Calu3 (cell line): ENCODE results near the gene DDX41. TPM values are rescaled to one million over a fixed set of nuclear protein-coding genes. Genes with fewer than 3 reads are reported as not detected.

Experiments
- BruUV-seq: library from RNA; stranded (reverse); fragments of 400-500 nt; replicated peaks from 2 replicates; lab custom pipeline; 2021; lab: Mats Ljungman, UMichigan
- CTCF ChIA-PET: fragments of 300-600 bp; sonication (Branson Sonifier 250); formaldehyde crosslinking; loops from one replicate; lab custom pipeline; 2022; ENCODE audit warnings: antibody characterized with exemption; lab: Charles Lee
- DNase-seq: peaks from one replicate; pipeline ENCODE4 v3.0.0; 2022
- H3K27ac Mint-ChIP-seq: one replicate; pipeline ENCODE4 v1.8.0; 2022; ENCODE audit warnings: mixed read lengths; ENCODE audit not compliant: unreplicated experiment
- H3K27me3 Mint-ChIP-seq: one replicate; pipeline ENCODE4 v1.8.0; 2022; ENCODE audit warnings: mixed read lengths; ENCODE audit not compliant: unreplicated experiment
- H3K36me3 Mint-ChIP-seq: one replicate; pipeline ENCODE4 v1.8.0; 2022; ENCODE audit warnings: mild to moderate bottlenecking, moderate library complexity, mixed read lengths; ENCODE audit not compliant: insufficient read depth, unreplicated experiment
- H3K4me1 Mint-ChIP-seq: one replicate; pipeline ENCODE4 v1.8.0; 2022; ENCODE audit warnings: mild to moderate bottlenecking, low read depth, mixed read lengths; ENCODE audit not compliant: unreplicated experiment
- H3K4me3 Mint-ChIP-seq: one replicate; pipeline ENCODE4 v1.8.0; 2022; ENCODE audit warnings: mild to moderate bottlenecking, low read depth, moderate library complexity, mixed read lengths; ENCODE audit not compliant: unreplicated experiment
- H3K9me3 Mint-ChIP-seq: one replicate; pipeline ENCODE4 v1.8.0; 2022; ENCODE audit warnings: low read depth, mixed read lengths; ENCODE audit not compliant: unreplicated experiment
- CTCF ChIP-seq: fragments of 200-600 bp; IDR thresholded peaks from one replicate; pipeline ENCODE4 v1.8.0; 2022; ENCODE audit warnings: antibody characterized with exemption; ENCODE audit not compliant: unreplicated experiment
- intact Hi-C: fragments of 100-400 bp; cut with micrococcal nuclease; formaldehyde crosslinking; loops from one replicate; pipeline ENCODE4 v1.10.0; 2022; ENCODE audit not compliant: unreplicated experiment
- total RNA-seq: library from RNA; stranded (reverse); gene quantifications from 2 replicates; pipeline ENCODE4 v1.2.3, GENCODE V29; 2022

Gene DDX41
- total RNA-seq, 1 experiment from 2014 or later, result 101 TPM

- Mint-ChIP-seq H3K4me3 (no peak overlapping the region), H3K4me1 (peaks cover 8% of the 10 kb centered on the region), H3K27ac (no peak overlapping the region), H3K36me3 (peaks cover 14% of the 10 kb centered on the region), H3K27me3 (no peaks in the 10 kb centered on the region), H3K9me3 (no peaks in the 10 kb centered on the region)
- BruUV-seq, result no TSS peak
- intact Hi-C loops, result no loop called here
- TF ChIP-seq CTCF, result no peak
- CTCF ChIA-PET, result no interaction called here
- no peak for DNase-seq
Measured at GRCh38 chr5:177505075-177505474, 11.7 kb downstream of the DDX41 start.

GRCh38 chr5:177504086-177505056 is 12.4 kb downstream of the DDX41 start:
- no peak for DNase-seq
- Mint-ChIP-seq H3K36me3 (peaks cover 11% of the 10 kb centered on the region), H3K4me1 (peaks cover 8% of the 10 kb centered on the region), H3K4me3 (no peak overlapping the region), H3K9me3 (no peaks in the 10 kb centered on the region), H3K27ac (no peak overlapping the region), H3K27me3 (peaks cover 4% of the 10 kb centered on the region)
- no peak for TF ChIP-seq CTCF
- no TSS peak for BruUV-seq
- CTCF ChIA-PET, result interaction anchor here (1.6 kb wide), 1 partner anchor 47 kb away, joined by 4 read pairs; no protein-coding TSS in a partner anchor
- intact Hi-C loops, result no loop called here

GRCh38 chr5:177503351-177504085 is 13.2 kb downstream of the DDX41 start:
- DNase-seq, result no peak
- H3K9me3 Mint-ChIP-seq, result no peaks in the 10 kb centered on the region
- H3K27ac Mint-ChIP-seq, result no peak overlapping the region
- H3K4me3 Mint-ChIP-seq, result no peak overlapping the region
- H3K4me1 Mint-ChIP-seq, result peaks cover 14% of the 10 kb centered on the region
- H3K27me3 Mint-ChIP-seq, result peaks cover 12% of the 10 kb centered on the region
- TF ChIP-seq CTCF, result no peak
- no TSS peak for BruUV-seq
- H3K36me3 Mint-ChIP-seq, result peaks cover 16% of the 10 kb centered on the region
- intact Hi-C loops, result no loop called here
- CTCF ChIA-PET, result interaction anchor here (1.6 kb wide), 1 partner anchor 46 kb away, joined by 4 read pairs; no protein-coding TSS in a partner anchor

- Mint-ChIP-seq H3K9me3 (no peaks in the 10 kb centered on the region), H3K27ac (no peak overlapping the region), H3K4me1 (peaks cover 20% of the 10 kb centered on the region), H3K36me3 (peaks cover 21% of the 10 kb centered on the region), H3K27me3 (peaks cover 19% of the 10 kb centered on the region), H3K4me3 (no peak overlapping the region)
- DNase-seq, result no peak
- CTCF ChIA-PET, result interaction anchor here (1.6 kb wide), 1 partner anchor 46 kb away, joined by 4 read pairs; no protein-coding TSS in a partner anchor
- intact Hi-C loops, result no loop called here
- BruUV-seq, result no TSS peak
- TF ChIP-seq CTCF, result no peak
Measured at GRCh38 chr5:177502886-177503285, 13.9 kb downstream of the DDX41 start.
